Astrocyte of the hippocampus (primary cell): Measurements from ENCODE around the gene CIROP.

Source experiments
- DNase-seq: peaks from one replicate; pipeline ENCODE4 v3.0.0; 2011; ENCODE audit warnings: low read depth, low spot score

The CIROP gene

GRCh38 chr14:23104591-23105347 lies at the start of gene CIROP:
TSS of gene CIROP (minus strand) at chr14:23104989. CDS start at chr14:23104920, 69 bp downstream.
- DNase-seq = no peak

- peak; percentile 35 for DNase-seq
Measured at GRCh38 chr14:23153851-23154796, 49.3 kb upstream of the CIROP start.

- DNase-seq = no peak
Measured at GRCh38 chr14:23151342-23151741, 46.6 kb upstream of the CIROP start.

GRCh38 chr14:23149745-23150144 lies 45.0 kb upstream of the CIROP start:
- DNase-seq = no peak

- no peak for DNase-seq
Measured at GRCh38 chr14:23148591-23149249, 43.9 kb upstream of the CIROP start.

- DNase-seq = peak; percentile 70
Measured at GRCh38 chr14:23147676-23148075, 42.9 kb upstream of the CIROP start.

- DNase-seq = no peak
Measured at GRCh38 chr14:23146980-23147379, 42.2 kb upstream of the CIROP start.

GRCh38 chr14:23146351-23146910 lies 41.6 kb upstream of the CIROP start:
- no peak for DNase-seq

- no peak for DNase-seq
Measured at GRCh38 chr14:23145794-23146350, 41.1 kb upstream of the CIROP start.

- DNase-seq = no peak
Measured at GRCh38 chr14:23143911-23144310, 39.1 kb upstream of the CIROP start.

GRCh38 chr14:23142826-23143225 lies 38.0 kb upstream of the CIROP start:
- no peak for DNase-seq

- peak; percentile 91 for DNase-seq
Measured at GRCh38 chr14:23141706-23142444, 37.1 kb upstream of the CIROP start.

GRCh38 chr14:23140371-23140770 lies 35.6 kb upstream of the CIROP start:
- no peak for DNase-seq

- no peak for DNase-seq
Measured at GRCh38 chr14:23139874-23140273, 35.1 kb upstream of the CIROP start.

- DNase-seq = no peak
Measured at GRCh38 chr14:23137813-23138535, 33.2 kb upstream of the CIROP start.

- DNase-seq = peak; percentile 39
Measured at GRCh38 chr14:23137192-23137812, 32.5 kb upstream of the CIROP start.

- DNase-seq = no peak
Measured at GRCh38 chr14:23136566-23137133, 31.9 kb upstream of the CIROP start.

- DNase-seq = no peak
Measured at GRCh38 chr14:23132970-23133369, 28.2 kb upstream of the CIROP start.

GRCh38 chr14:23131482-23131881 lies 26.7 kb upstream of the CIROP start:
- no peak for DNase-seq
